Nucleus accumbens (tissue), 56 donors: Measurements from ENCODE around the gene AVP.
"Not testable (repeated sequence)": the region's sequence is repeated elsewhere in the genome, so short reads cannot be mapped to it uniquely, and the experiment has no call there.

Source experiments
- DNase-seq, 56 donors: peaks; one replicate each; lab custom pipeline; 2025; lab: John Stamatoyannopoulos, UW

The AVP gene

DNA sequence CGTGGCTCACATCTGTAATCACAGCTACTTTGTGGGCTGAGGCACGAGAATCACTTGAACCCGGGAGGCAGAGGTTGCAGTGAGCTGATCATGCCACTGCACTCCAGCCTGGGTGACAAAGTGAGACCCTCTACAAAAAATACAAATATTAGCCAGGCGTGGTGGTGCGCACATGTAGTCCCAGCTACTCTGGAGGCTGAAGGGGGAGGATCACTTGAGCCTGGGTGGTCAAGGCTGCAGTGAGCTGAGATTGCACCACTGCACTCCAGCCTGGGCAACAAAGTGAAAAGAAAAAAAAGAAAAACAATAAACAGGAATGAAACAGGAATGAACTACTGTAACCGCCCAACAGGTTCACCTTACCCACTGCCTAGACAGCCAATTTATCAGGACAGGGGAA, 20.4 kb downstream of the AVP start:
- DNase-seq: not testable (repeated sequence)

DNA sequence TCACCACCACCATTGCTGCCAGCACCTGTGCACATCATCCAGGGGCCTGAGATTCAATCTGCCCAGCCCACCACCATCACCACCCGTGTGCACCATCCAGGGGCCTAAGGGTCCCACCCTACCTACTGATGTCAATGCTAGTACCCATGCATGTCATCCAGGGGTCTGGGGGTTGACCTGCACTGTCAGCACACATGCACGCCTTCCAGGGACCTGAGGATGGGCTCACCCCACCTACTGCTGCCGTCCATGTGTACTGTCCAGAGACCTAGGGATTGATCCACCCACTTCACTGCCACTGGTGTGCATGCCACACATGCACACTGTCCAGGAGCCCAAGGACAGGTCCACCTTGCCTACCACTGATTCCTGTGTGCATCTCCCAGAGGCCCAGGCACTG, 25.0 kb downstream of the AVP start:
- no peak for DNase-seq

DNA sequence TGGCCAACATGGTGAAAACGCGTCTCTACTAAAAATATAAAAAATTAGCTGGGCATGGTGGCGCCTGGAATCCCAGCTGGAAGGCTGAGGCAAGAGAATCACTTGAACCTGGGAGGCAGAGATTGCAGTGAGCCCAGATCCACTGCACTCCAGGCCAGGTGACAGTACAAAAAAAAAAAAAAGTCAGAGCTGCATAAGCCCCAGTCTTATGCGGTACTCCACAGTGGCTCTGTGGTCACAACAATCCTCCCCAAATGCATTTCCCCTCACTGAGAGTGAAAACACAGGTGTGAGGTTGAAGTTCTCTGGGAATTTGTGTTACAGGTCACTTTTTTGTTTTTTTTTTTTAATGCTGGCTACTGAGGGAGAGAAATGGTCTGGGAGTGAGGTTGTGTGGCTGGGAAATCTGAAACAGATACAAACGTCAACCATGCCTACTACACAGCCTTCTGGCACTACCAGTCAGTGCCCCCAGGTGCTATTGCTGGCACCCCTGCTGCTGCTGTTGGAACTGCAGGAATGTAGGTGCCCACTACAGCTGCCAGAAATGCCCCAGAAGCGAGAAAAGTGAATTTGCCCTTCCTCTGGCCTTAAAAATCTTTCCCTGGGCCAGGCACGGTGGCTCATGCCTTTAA, 33.0 kb downstream of the AVP start:
- no peak for DNase-seq

DNA sequence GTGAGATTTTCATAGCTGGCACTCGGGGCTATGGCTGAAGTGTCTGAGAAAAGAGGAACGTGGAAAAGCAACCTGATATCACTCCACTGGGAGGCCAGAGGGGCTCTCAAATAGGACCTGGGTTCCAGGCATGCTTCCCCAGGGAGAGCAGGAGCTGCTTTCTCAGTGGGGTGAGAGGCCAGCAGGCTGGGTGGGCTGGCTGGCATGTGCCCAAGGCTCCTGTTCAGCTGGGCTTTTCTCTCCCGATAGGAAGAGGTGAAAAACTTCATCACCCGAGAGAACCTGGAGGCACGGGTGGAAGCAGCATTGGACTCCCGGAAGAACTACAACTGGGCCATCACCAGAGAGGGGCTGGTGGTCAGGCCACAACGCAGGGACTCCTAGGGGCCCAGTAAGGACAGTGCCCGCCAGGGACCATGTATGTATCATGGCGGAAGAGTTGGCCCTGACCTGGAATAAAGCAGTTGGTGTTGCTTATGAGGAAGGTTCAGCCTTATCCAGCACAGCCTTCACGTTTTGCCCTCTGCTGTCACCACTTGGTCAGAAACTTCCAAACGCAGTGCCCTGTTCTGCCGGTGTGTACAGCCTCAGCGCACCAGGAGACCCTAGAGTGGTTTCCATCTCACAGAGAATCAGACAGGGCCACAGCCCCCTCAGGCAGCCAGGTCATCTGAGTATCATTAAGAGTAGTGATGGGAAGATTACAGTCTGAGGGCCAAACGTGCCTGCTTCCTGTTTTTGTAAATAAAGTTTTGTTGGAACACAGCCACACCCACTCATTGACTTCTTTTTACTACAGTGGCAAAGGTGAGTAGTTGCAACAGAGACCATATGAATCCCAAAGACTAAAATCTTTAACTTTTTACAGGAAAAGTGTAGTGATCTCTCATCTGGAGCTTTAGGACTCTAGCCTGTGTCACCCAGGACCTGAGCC, 36.8 kb downstream of the AVP start:
- DNase-seq: no peak

DNA sequence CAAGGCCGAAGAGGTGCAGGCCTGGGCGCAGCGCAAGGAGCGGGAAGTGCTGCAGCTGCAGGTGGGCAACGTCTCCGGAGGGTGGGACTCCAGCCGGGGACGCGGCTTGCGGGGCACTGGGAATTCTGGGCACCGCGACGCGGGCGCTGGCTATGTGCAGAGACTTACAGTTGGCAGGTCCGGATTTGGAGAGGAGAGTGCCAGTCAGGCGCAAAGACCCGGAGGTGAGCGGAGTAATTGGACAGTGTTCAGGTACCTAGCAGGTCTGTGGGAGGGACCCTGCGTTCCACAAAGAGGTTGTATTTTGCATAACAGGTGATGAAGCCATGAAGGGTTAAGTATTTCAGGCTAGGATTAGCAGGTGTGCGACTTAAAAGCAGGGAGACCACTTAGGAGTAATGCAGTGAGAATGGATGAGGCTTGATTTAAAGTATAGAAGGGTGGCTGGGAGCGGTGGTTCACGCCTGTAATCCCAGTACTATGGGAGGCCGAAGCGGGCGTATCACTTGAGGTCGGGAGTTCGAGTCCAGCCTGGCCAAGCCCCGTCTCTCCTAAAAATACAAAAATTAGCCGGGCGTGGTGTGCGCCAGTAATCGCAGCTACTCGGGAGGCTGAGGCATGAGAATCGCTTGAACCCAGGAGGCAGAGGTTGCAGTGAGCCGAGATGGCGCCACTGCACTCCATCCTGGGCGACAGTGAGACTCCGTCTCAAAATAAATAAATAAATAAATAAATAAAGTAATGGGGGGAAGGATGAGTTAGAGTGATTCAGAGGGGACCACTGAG, 37.7 kb downstream of the AVP start:
- DNase-seq: peak in 24 of 56 donors; percentile 20 to 69 (median 46)

DNA sequence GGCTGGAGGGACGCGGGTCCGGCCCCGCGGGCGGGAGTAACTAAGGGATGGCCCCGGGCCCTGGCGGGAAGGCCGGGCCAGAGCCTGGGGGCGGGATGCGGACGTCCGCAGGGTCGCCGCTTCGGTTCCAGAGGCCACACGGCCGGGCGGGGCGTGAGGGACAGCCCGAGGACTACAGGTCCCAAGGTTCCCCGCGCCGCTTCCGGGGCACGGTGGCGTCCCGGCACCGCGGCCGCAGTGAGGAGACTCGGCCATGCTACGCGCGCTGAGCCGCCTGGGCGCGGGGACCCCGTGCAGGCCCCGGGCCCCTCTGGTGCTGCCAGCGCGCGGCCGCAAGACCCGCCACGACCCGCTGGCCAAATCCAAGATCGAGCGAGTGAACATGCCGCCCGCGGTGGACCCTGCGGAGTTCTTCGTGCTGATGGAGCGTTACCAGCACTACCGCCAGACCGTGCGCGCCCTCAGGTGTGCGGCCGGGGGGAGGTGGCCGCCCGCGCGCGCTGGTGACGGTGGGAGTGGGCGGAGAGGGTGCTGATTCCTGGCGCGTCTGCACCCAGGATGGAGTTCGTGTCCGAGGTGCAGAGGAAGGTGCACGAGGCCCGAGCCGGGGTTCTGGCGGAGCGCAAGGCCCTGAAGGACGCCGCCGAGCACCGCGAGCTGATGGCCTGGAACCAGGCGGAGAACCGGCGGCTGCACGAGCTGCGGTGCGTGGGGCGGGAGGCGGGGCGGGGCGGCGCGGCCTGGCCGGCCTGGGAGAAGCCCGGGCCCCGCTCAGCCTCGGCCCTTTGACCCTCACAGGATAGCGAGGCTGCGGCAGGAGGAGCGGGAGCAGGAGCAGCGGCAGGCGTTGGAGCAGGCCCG, 38.5 kb downstream of the AVP start, which contains the start of gene MRPS26:
Gene MRPS26 (plus strand): TSS at position 237 of the 861 bp plus-strand sequence. CDS start 17 bp downstream, at position 254.
- peak in 55 of 56 donors; percentile 54 to 95 (median 82) for DNase-seq

DNA sequence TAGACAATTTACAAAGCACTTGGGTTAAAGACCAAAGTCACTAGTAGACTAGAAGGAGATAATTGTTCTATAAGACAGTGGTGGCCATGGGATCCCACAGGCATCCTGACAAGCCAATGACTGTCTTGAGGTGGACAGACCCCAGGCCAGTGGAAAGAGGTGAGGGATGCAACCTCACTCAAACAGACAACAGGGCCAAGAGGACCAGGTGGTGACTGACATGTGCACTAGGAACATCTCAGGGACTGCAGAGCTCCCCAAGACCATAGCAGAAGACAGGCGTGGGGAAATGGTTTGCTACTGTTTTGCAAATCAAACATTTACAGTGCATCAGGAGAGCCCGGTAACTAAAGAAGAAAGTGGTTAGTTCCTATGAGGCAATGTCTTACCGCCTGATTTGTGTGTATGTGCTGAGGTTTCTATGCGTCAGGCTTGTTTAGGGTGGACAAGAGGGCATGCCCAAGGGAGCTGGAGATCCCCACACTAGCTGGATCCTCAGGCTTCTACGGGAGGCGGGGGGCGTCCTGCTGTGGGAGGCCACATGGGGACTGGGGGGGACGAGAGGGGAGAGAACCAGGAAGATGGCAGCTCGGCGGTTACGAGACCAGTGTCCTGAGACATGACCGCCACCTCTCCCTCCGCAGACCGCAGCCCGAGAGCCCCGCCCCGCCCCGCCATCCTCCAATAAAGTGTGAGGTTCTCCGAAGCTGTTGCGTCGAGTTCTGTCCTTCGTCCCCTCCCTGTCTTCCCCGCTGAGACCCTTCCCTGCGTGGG, 39.3 kb downstream of the AVP start:
- DNase-seq: peak in 35 of 56 donors; percentile 48 to 95 (median 78)

DNA sequence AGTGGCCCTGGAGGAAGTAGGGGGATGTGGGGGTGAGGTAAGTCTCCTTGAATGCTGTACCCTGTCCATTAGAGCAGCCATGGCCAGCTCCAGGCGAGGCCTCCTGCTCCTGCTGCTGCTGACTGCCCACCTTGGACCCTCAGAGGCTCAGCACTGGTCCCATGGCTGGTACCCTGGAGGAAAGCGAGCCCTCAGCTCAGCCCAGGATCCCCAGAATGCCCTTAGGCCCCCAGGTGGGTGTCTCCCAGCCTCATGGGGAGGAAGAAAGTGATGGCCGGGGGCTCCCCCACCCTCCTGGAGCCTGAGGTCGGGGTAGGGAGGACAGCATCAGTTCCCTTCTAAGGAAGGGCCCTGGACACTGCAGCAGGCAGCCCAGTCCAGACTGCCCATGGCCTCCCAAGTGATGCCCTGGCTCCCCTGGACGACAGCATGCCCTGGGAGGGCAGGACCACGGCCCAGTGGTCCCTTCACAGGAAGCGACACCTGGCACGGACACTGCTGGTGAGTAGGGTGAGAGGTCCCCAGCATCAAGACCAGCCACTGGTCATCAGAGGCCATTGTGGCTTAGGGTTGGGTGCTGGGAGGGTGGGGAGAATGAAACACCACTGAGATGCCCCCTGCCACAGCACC, 40.1 kb downstream of the AVP start:
- no peak for DNase-seq

DNA sequence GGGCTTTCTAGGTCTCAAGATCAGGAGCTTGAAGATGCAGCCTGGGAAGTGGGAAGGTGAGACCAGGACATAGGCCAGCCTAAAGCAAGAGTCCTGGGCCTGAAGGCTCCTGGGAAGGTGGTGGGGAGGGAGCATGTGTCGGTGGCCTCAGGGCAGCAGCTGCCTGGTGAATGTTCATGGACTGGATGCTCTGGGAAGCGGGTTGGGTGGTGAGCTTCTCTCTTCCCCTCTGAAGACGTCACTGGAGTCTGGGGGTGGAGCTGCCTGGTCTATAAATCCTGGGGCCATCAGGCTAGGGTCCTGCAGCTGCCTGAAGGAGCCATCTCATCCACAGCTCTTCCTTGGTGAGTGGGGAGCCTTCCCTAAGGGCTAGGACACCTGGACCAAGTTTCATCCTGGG, 41.2 kb downstream of the AVP start, which contains the start of gene GNRH2:
Gene GNRH2 (plus strand): TSS at position 301 of the 400 bp plus-strand sequence. CDS start 793 bp downstream, outside the sequence.
- no peak for DNase-seq

DNA sequence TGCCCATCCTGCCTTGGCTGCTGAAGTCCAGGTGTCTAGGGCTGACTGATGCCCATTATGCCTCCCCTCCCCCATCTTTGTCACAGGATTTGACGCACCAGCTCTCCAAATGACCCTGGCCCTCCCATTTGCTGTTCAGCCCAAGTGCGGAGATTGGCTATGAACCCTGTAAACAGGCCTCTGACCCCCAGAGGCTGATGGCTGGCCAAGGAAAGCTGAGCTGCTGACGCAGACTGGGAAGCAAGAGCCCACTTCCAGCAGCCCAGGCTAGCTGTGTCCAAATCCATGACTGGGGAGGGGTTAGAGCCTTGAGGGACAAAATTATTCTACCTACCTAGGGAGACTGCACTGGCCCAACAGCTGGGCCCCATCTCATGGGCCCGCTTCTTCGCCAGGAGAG, 41.9 kb downstream of the AVP start:
- peak in 3 of 56 donors; percentile 16 to 33 (median 29) for DNase-seq

DNA sequence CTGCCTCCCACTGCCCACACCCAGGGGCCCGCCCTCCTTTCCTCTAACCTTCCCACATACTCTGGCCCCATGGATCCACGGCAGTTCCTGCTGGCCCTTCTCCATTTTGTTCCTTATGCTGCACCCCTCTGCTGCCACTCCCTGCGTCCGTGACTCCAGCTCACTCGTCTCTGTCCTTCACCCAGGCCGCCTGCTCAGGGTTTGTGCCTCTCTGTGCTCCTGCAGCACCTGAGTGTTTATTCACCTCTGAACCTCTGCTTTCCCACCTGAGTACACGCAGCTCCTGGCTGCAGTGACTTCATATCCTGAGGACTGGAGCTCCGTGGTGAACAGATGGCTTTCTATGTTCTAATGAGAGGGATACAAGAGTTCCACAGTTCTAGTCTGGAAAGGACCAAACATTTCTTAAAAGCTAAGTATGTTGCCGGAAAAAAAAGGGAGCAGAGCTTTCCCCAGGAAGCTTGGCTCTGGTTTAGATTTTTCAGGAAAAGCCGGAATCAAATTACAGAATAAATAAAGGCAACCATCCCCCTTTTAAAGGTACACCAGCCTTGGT, 42.6 kb downstream of the AVP start:
- DNase-seq: no peak

DNA sequence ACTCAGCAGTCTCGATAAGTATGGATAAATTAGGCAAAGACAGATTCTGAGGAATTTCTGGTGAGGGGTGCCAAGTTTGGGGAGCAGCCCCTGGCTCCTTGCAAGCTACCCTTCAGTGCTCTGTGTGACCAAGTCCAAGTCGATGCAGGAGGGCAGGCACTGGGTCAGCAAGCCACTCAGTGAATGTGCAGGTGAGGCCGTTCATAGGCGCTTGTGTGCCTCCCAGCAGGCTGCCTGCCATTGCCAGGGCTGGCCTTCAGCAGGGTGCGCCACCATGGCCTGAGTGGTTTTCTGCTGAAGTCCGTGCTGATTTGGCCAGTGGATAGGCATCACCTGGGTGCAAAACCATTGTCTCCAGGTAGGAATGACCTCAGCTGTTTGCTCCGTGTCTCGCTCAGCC, 44.4 kb downstream of the AVP start:
- no peak for DNase-seq

DNA sequence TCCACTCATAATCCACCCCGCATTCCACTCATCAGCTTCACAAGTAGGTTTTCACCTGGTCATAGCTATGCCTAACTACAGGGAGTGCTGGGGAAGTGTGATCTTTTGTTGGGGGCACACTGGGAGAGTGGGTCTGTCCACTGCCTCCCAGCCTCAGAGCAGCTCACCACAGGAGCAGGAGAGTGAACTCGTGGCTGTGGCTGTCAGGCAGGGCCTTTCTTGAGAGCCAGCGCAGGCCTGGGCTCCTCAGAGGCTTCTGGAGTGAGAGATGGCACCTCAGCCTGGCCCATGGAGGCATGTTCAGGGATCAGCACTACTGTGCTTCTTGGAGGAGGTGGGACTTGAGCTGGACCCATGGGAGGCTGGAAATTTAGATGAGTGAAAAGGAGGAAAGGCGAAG, 45.1 kb downstream of the AVP start:
- no peak for DNase-seq

DNA sequence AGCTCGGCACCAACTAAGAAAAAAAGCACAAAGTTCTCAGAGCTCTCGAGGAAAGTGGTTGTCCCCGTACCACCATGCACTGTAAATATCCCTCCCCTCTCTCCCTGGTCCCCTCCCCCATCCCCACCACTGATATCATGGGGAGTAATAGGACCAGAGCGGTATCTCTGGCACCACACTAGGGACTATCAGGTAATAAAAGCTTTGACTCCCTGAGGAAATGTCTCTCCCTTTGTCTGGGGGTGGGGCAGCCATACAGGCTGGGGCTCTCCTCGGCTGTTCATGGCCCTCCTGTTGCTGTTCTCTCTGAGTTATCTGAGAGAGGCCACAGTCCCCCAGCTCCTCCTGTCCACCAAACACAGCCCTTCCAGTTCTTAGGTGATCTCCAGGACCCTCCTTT, 46.1 kb downstream of the AVP start:
- DNase-seq: no peak

DNA sequence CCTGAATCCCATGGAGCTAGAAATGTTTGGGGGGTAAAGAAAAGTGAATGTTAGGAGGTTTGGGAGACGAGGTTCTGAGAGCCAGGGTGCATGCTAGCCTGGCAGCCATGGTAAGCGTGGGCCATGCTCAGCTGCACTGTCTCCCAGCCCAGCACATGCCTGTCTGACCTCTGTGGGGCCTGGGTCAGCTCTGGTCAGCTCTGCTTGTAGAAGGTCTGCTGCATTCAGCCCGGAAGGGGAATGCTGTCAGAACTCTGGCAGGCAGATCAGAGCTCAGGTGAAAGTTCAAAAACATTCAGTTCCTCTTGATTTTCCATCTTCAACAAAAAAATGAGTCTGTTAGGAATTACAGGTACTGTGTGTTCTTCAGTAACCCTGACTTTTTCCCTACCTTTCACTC, 46.9 kb downstream of the AVP start:
- no peak for DNase-seq

DNA sequence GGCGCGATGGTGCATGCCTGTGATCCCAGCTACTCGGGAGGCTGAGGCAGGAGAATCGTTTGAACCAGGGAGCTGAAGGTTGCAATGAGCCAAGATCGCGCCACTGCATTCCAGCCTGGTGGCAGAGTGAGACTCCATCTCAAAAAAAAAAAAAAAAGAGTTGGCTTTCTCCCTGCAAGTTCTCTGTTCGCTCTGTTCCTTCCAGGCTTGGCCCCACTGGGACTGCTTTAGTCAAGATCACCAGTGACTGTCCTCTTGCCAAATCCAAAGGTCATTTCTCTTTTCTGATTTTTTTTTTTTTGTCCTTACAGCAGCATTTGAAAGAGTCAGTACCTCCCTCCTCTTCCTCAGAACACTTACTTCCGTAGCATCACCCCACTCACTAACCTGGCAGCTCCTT, 51.9 kb downstream of the AVP start:
- peak in 3 of 56 donors; percentile 5 to 36 (median 23) for DNase-seq
